PC-3 (cell line): ENCODE results near the gene FAM168A. TPM values are rescaled to one million over a fixed set of nuclear protein-coding genes. Genes with fewer than 3 reads are reported as not detected.

Experiments used
- ATAC-seq: fragments of 200-7000 bp; cut with Tn5 transposase; 2 replicates; pipeline ENCODE4 v1.9.1; 2020; ENCODE audit warnings: mild to moderate bottlenecking, moderate library complexity
- BruUV-seq: library from RNA; stranded (reverse); fragments of 400-500 nt; replicated peaks from 2 replicates; lab custom pipeline; 2021; lab: Mats Ljungman, UMichigan
- CTCF ChIA-PET: fragments of 300-600 bp; sonication (Branson Sonifier 250); formaldehyde crosslinking; loops from one replicate; lab custom pipeline; 2022; ENCODE audit warnings: antibody characterized with exemption; lab: Charles Lee
- POLR2A ChIA-PET: fragments of 300-600 bp; sonication (Branson Sonifier 250); formaldehyde crosslinking; loops from one replicate; lab custom pipeline; 2022; ENCODE audit warnings: antibody characterized with exemption; ENCODE audit not compliant: unreplicated experiment; lab: Charles Lee
- DNase-seq: peaks from one replicate; pipeline ENCODE4 v3.0.0-alpha.2; 2015
- H2AFZ ChIP-seq: fragments of 300-600 bp; sonication (generic); 2 replicates; pipeline ENCODE4 v1.6.0; 2016; ENCODE audit warnings: antibody characterized with exemption, low read length
- H3F3A ChIP-seq: fragments of 300-600 bp; sonication (generic); one replicate; pipeline ENCODE4 v1.6.0; 2017; ENCODE audit warnings: antibody characterized with exemption, low read length, control low read depth, mild to moderate bottlenecking; ENCODE audit not compliant: unreplicated experiment
- H3K27ac ChIP-seq: fragments of 300-600 bp; sonication (generic); 2 replicates; pipeline ENCODE4 v1.5.1; 2016; ENCODE audit warnings: mild to moderate bottlenecking, low read length
- H3K27me3 ChIP-seq: fragments of 300-600 bp; sonication (generic); 2 replicates; pipeline ENCODE4 v1.6.1; 2016; ENCODE audit warnings: low read length, mixed read lengths
- H3K36me3 ChIP-seq: fragments of 300-600 bp; sonication (generic); 2 replicates; pipeline ENCODE4 v1.6.1; 2016; ENCODE audit warnings: low read depth, mixed run types, low read length, mixed read lengths
- H3K4me1 ChIP-seq: fragments of 300-600 bp; sonication (generic); 2 replicates; pipeline ENCODE4 v1.5.1; 2016; ENCODE audit warnings: low read length; ENCODE audit not compliant: insufficient read depth
- H3K4me2 ChIP-seq: fragments of 300-600 bp; sonication (generic); 2 replicates; pipeline ENCODE4 v1.6.0; 2016; ENCODE audit warnings: low read length
- H3K4me3 ChIP-seq: fragments of 300-600 bp; sonication (generic); 2 replicates; pipeline ENCODE4 v1.5.1; 2016; ENCODE audit warnings: mild to moderate bottlenecking, low read length, mixed read lengths
- H3K79me2 ChIP-seq: fragments of 300-600 bp; sonication (generic); 2 replicates; pipeline ENCODE4 v1.6.1; 2017; ENCODE audit warnings: low read length, mixed read lengths
- H3K9ac ChIP-seq: fragments of 300-600 bp; sonication (generic); 2 replicates; pipeline ENCODE4 v1.6.0; 2016; ENCODE audit warnings: mild to moderate bottlenecking, low read length
- H3K9me2 ChIP-seq: fragments of 300-600 bp; sonication (generic); replicated peaks from 2 replicates; pipeline ENCODE4 v1.6.1; 2016; ENCODE audit warnings: mixed run types, low read length, mixed read lengths
- H3K9me3 ChIP-seq: fragments of 300-600 bp; sonication (generic); 2 replicates; pipeline ENCODE4 v1.6.1; 2016; ENCODE audit warnings: low read length, mixed read lengths
- H4K20me1 ChIP-seq: fragments of 300-600 bp; sonication (generic); 2 replicates; pipeline ENCODE4 v1.6.1; 2016; ENCODE audit warnings: low read length, mixed read lengths
- EZH2 ChIP-seq: fragments of 300-600 bp; sonication (generic); IDR thresholded peaks from one replicate; pipeline ENCODE4 v1.6.1; 2017; ENCODE audit warnings: antibody characterized with exemption, mild to moderate bottlenecking, low read length; ENCODE audit not compliant: unreplicated experiment
- EZH2phosphoT487 ChIP-seq: fragments of 300-600 bp; sonication (generic); IDR thresholded peaks from 2 replicates; pipeline ENCODE4 v1.6.1; 2018; ENCODE audit warnings: mild to moderate bottlenecking, antibody characterized with exemption, low read length, borderline replicate concordance
- intact Hi-C: fragments of 100-400 bp; cut with micrococcal nuclease; formaldehyde crosslinking; loops from 2 replicates; pipeline ENCODE4 v1.9.0; 2023
- total RNA-seq: library from RNA; depleted of rRNA; stranded (reverse); fragments of >200 nt; gene quantifications from 2 replicates; pipeline ENCODE4 v1.2.3, GENCODE V29; 2014
- TF ChIP-seq, protein P1 (sequence below): fragments of 300-600 bp; sonication (generic); conservative IDR thresholded peaks from 2 replicates; pipeline ENCODE4 v1.5.1; 2017; ENCODE audit warnings: antibody characterized with exemption, low read depth, mild to moderate bottlenecking, low read length

Gene FAM168A
- total RNA-seq, 1 experiment from 2014 or later = 24.5 TPM

DNA sequence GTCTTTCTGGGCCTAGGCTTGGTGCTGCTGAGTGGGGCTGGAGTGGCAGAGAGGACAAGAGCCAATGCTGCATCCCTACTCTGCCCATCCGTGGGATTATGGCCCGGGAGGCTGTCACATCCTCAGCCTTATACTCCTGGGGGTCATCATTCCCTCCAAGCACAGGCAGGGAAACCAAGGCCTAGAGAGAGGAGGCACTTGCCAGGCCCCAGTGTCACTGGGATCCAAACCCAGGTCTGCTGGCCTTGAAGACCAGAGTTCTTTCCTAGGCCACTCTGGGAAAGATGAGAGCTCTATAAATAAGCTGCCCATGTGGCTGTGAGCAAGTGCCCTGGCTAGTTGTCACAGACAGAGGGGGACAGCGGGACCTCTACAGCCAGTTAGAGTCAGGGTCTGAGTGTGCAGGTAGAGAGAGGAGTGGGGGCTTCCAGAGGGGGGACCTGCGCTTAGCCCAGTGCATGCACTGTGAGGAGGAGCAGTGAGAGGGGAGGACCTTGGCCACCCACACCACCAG lies 217.0 kb downstream of the FAM168A start:
- peaks cover 5% of the 10 kb centered on the region; the same call in 1 of the 2 replicates for H3K36me3 ChIP-seq
- ATAC-seq (no peak), DNase-seq (no peak)
- peaks cover 97% of the 10 kb centered on the region for H3K79me2 ChIP-seq
- H3K27me3 ChIP-seq = no peaks in the 10 kb centered on the region
- H3K27ac ChIP-seq = no peak overlapping the region
- H3K4me1 ChIP-seq = peaks cover 24% of the 10 kb centered on the region
- H3F3A ChIP-seq = no peaks in the 10 kb centered on the region
- POLR2A ChIA-PET = no interaction called here
- no peaks in the 10 kb centered on the region for H3K9me2 ChIP-seq
- no peak overlapping the region for H3K9ac ChIP-seq
- no peak overlapping the region for H3K4me3 ChIP-seq
- H4K20me1 ChIP-seq = peaks cover 75% of the 10 kb centered on the region
- BruUV-seq = no TSS peak
- intact Hi-C loops = no loop called here
- no peak overlapping the region for H3K4me2 ChIP-seq
- H3K9me3 ChIP-seq = no peaks in the 10 kb centered on the region
- no peak overlapping the region for H2AFZ ChIP-seq
- TF ChIP-seq EZH2 = no peak
- TF ChIP-seq, protein P1, sequence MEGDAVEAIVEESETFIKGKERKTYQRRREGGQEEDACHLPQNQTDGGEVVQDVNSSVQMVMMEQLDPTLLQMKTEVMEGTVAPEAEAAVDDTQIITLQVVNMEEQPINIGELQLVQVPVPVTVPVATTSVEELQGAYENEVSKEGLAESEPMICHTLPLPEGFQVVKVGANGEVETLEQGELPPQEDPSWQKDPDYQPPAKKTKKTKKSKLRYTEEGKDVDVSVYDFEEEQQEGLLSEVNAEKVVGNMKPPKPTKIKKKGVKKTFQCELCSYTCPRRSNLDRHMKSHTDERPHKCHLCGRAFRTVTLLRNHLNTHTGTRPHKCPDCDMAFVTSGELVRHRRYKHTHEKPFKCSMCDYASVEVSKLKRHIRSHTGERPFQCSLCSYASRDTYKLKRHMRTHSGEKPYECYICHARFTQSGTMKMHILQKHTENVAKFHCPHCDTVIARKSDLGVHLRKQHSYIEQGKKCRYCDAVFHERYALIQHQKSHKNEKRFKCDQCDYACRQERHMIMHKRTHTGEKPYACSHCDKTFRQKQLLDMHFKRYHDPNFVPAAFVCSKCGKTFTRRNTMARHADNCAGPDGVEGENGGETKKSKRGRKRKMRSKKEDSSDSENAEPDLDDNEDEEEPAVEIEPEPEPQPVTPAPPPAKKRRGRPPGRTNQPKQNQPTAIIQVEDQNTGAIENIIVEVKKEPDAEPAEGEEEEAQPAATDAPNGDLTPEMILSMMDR = no peak
- no peak for TF ChIP-seq EZH2phosphoT487
- CTCF ChIA-PET = no interaction called here

DNA sequence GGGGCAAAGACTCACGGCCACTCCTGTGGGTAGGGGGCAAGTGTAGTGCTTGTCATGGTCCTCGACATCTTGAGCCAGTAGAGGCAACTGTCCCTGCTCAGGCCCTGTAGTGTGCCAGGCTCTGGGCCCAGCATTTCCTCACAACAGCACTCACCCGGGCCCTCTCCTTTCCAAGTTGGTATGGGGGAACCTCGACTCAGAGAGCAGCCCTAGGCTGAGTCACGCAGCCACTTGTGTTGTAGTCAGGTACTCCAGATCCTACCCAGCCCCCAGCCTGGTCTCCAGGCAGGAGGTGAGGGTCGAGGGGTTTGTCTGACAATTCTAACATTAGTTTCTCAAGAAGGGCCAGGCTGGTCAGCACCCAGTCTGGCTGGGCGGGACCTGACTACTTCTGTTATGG lies 217.6 kb downstream of the FAM168A start:
- Histone ChIP-seq H2AFZ (no peak overlapping the region), H3K36me3 (peaks cover 5% of the 10 kb centered on the region; the same call in 1 of the 2 replicates), H3K9me2 (no peaks in the 10 kb centered on the region), H3K27me3 (no peaks in the 10 kb centered on the region), H3K4me3 (no peak overlapping the region), H4K20me1 (peaks cover 69% of the 10 kb centered on the region), H3K79me2 (peaks cover 91% of the 10 kb centered on the region), H3K27ac (no peak overlapping the region), H3K4me1 (peaks cover 28% of the 10 kb centered on the region), H3K9ac (no peak overlapping the region), H3F3A (no peaks in the 10 kb centered on the region), H3K9me3 (no peaks in the 10 kb centered on the region), H3K4me2 (no peak overlapping the region)
- no TSS peak for BruUV-seq
- intact Hi-C loops = no loop called here
- DNase-seq (no peak), ATAC-seq (no peak)
- no peak for TF ChIP-seq EZH2phosphoT487
- TF ChIP-seq, protein P1 = no peak
- TF ChIP-seq EZH2 = no peak
- ChIA-PET POLR2A (no interaction called here), CTCF (no interaction called here)

DNA sequence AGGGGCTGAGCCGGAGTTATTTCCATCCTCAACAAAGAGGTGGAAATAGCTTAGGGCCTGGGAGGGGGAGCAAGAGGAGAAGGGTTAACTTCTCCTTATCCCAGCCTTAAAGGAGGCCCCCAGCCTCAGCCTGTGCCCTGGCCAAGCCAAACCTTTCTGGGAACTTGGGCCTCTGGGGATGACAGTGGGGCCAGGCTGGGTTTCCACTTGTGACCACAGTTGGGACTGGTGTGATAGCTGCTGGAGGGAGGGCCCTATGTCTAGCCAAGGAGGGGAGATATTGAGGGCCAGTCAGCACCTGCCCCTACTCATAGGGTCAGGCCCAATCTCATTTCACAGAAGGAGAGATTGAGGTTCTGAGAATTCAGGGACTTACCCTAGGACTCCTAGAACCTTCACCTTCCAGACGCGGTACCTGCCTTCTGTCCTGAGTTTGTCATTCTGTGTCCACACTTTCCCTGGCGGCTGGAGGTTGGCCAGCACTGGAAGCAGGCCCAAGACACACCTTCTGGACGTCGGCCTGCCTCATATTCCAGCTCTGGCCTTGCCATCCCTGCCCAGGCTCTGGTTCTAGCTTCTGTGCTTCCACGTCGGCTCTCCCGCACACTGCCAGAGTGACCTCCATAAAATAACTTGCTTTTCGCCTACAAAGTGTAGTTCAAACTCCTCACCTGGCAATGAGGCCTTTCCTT lies 218.6 kb downstream of the FAM168A start:
- POLR2A ChIA-PET = no interaction called here
- ATAC-seq = no peak

More for the DNA sequence above, 218.6 kb downstream of the FAM168A start:
- CTCF ChIA-PET = no interaction called here
- Histone ChIP-seq H3K4me3 (no peak overlapping the region), H3K9me3 (no peaks in the 10 kb centered on the region), H3K9me2 (no peaks in the 10 kb centered on the region), H3K36me3 (peaks cover 5% of the 10 kb centered on the region; the same call in 1 of the 2 replicates), H3K4me1 (peaks cover 28% of the 10 kb centered on the region), H4K20me1 (peaks cover 64% of the 10 kb centered on the region), H3K27ac (no peak overlapping the region), H3F3A (no peaks in the 10 kb centered on the region), H3K79me2 (peaks cover 81% of the 10 kb centered on the region), H2AFZ (no peak overlapping the region), H3K9ac (no peak overlapping the region), H3K27me3 (no peaks in the 10 kb centered on the region), H3K4me2 (no peak overlapping the region)
- intact Hi-C loops = no loop called here
- no TSS peak for BruUV-seq
- peak; percentile 35 for DNase-seq
- TF ChIP-seq, protein P1 = no peak
- TF ChIP-seq EZH2phosphoT487 (no peak), EZH2 (no peak)
